VCaP (cell line): Measurements from ENCODE around the gene C1RL.

Experiments used
- H3K27ac ChIP-seq: fragments of 450-650 bp; 2 replicates; pipeline ENCODE4 v1.5.1; 2017
- CTCF ChIP-seq: fragments of 450-650 bp; conservative IDR thresholded peaks from 2 replicates; pipeline ENCODE4 v1.5.1; 2017; ENCODE audit warnings: mild to moderate bottlenecking, moderate library complexity

The C1RL gene

GRCh38 chr12:7046383-7047105, 62.5 kb downstream of the C1RL start:
- no peak overlapping the region for H3K27ac ChIP-seq
- TF ChIP-seq CTCF = no peak

GRCh38 chr12:7045913-7046312, 63.1 kb downstream of the C1RL start:
- H3K27ac ChIP-seq = no peak overlapping the region
- TF ChIP-seq CTCF = no peak
